HTERT RPE-1 (cell line): ENCODE data around the gene AADAC.
"Not testable (repeated sequence)": the region's sequence is repeated elsewhere in the genome, so short reads cannot be mapped to it uniquely, and the experiment has no call there.

Experiments used
- in situ Hi-C: fragments of 300-500 bp; cut with MboI; formaldehyde crosslinking; loops from 4 replicates; pipeline ENCODE4 v1.14.3; 2020; ENCODE audit warnings: low sequenced_read_pairs

The AADAC gene

GRCh38 chr3:151796105-151796680 is 17.7 kb upstream of the AADAC start:
- in situ Hi-C loops, result no loop called here

- in situ Hi-C loops, result no loop called here
These were observed 15.4 kb upstream of the AADAC start for GRCh38 chr3:151798466-151798865.

- in situ Hi-C loops, result no loop called here
These were observed 13.5 kb upstream of the AADAC start for GRCh38 chr3:151800431-151800830.

GRCh38 chr3:151804267-151804666 is 9.6 kb upstream of the AADAC start:
- in situ Hi-C loops, result no loop called here

GRCh38 chr3:151806838-151807237 is 7.1 kb upstream of the AADAC start:
- in situ Hi-C loops, result no loop called here

- in situ Hi-C loops, result not testable (repeated sequence)
These were observed 5.0 kb upstream of the AADAC start for GRCh38 chr3:151808926-151809325.

- in situ Hi-C loops, result no loop called here
These were observed 2.4 kb upstream of the AADAC start for GRCh38 chr3:151811474-151811873.

- in situ Hi-C loops, result no loop called here
These were observed 672 bp downstream of the AADAC start for GRCh38 chr3:151814588-151814987.

GRCh38 chr3:151816091-151816604 is 2.2 kb downstream of the AADAC start:
- in situ Hi-C loops, result no loop called here

GRCh38 chr3:151817473-151817872 is 3.6 kb downstream of the AADAC start:
- in situ Hi-C loops, result no loop called here

- in situ Hi-C loops, result no loop called here
These were observed 4.4 kb downstream of the AADAC start for GRCh38 chr3:151818361-151818760.

- in situ Hi-C loops, result no loop called here
These were observed 6.0 kb downstream of the AADAC start for GRCh38 chr3:151819910-151820309.

GRCh38 chr3:151827816-151828215 is 13.9 kb downstream of the AADAC start:
- in situ Hi-C loops, result no loop called here

GRCh38 chr3:151835751-151836525 is 22.0 kb downstream of the AADAC start:
- in situ Hi-C loops, result no loop called here

- in situ Hi-C loops, result no loop called here
These were observed 23.1 kb downstream of the AADAC start for GRCh38 chr3:151837057-151837456.

GRCh38 chr3:151838574-151839312 is 24.8 kb downstream of the AADAC start:
- in situ Hi-C loops, result no loop called here

GRCh38 chr3:151839313-151839631 is 25.4 kb downstream of the AADAC start:
- in situ Hi-C loops, result no loop called here

- in situ Hi-C loops, result no loop called here
These were observed 27.9 kb downstream of the AADAC start for GRCh38 chr3:151841801-151842200.

GRCh38 chr3:151843275-151843674 is 29.4 kb downstream of the AADAC start:
- in situ Hi-C loops, result no loop called here

- in situ Hi-C loops, result no loop called here
These were observed 31.5 kb downstream of the AADAC start for GRCh38 chr3:151845306-151845905.

GRCh38 chr3:151850065-151850464 is 36.1 kb downstream of the AADAC start:
- in situ Hi-C loops, result not testable (repeated sequence)
